Astrocyte of the cerebellum (primary cell): ENCODE measurements around the gene KLK10.

ENCODE experiments used
- DNase-seq: peaks from one replicate; pipeline ENCODE4 v3.0.0-alpha.2; 2011; ENCODE audit warnings: low read depth
- H3K4me3 ChIP-seq: 2 replicates; pipeline ENCODE4 v1.5.1; 2011; ENCODE audit warnings: mild to moderate bottlenecking, low read depth, low read length, moderate library complexity
- CTCF ChIP-seq: IDR thresholded peaks from 2 replicates; pipeline ENCODE4 v1.5.1; 2012; ENCODE audit warnings: low read length, low read depth, moderate library complexity, mild to moderate bottlenecking; ENCODE audit errors: missing control alignments
- in situ Hi-C: cut with HindIII; loops from 2 replicates; pipeline ENCODE4 v1.10.0; 2017; ENCODE audit warnings: low sequenced_read_pairs

The KLK10 gene

DNA sequence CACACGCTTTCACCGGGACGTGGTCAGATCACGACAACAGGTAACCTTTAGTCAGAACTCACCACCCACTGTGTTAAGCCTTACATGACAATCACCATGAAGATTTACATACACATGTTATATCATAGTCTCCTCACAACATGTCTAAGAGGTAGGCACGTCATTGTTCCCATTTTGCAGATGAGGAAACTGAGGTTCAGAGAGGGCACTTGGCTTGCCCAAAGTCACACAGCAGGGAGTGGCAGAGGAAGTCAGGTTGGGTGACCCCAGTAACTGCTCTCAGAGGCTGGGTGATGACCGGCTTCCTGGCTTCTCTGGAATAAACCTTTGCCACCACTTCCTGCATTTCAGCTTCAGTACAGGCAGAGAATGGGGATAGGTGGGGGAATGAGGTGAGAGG lies 5.3 kb downstream of the KLK10 start:
- no peak for DNase-seq
- TF ChIP-seq CTCF: no peak
- no peak overlapping the region for H3K4me3 ChIP-seq
- in situ Hi-C loops: no loop called here

- in situ Hi-C loops: no loop called here
- no peak overlapping the region for H3K4me3 ChIP-seq
- DNase-seq: no peak
- no peak for TF ChIP-seq CTCF
Measured at GRCh38 chr19:51012661-51013190, 6.8 kb downstream of the KLK10 start.

GRCh38 chr19:51010066-51010795 lies 9.3 kb downstream of the KLK10 start:
- no peak for TF ChIP-seq CTCF
- in situ Hi-C loops: no loop called here
- DNase-seq: no peak
- H3K4me3 ChIP-seq: no peak overlapping the region

DNA sequence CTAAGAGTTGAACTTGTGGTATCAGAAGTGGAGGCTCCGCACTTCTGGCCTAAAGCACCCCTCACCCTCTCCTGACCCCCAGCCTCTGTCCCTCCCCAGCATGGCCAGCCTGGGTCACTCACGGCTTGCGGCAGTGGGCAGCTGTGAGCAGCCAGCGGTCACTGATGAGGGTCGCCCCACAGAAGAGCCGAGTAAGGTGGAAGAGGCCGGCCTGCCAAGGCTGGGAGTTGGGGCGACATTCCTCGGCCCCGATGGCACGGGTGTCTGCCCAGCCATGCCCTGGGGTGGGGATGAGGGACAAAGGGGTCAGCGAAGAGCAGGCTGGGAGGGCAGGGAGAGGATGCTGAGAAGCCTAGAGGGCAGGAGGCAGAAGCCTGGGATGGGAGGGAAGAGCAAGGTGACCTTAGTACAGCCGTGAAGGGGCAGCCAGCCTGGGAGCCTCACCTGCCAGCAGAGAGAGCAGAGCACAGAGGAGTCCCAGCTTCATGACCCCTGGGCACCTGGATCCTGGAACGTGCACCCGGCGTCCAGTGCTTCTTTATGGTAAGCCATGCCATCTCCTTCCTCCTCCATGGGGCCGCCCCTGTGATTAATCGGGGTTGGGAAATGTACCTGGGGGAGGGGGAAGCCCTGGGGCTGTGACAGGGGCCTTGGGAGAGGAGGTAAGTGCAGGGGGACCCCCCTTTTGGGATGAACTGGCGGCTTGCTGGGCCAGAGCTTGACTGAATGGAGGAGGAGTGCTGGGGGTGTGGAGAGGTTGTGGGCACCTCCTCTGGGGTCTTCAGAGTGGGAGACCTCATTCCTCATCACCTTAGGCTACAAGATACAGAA lies 10.2 kb downstream of the KLK10 start:
- no peak for DNase-seq
- in situ Hi-C loops: no loop called here
- H3K4me3 ChIP-seq: no peak overlapping the region
- no peak for TF ChIP-seq CTCF

DNA sequence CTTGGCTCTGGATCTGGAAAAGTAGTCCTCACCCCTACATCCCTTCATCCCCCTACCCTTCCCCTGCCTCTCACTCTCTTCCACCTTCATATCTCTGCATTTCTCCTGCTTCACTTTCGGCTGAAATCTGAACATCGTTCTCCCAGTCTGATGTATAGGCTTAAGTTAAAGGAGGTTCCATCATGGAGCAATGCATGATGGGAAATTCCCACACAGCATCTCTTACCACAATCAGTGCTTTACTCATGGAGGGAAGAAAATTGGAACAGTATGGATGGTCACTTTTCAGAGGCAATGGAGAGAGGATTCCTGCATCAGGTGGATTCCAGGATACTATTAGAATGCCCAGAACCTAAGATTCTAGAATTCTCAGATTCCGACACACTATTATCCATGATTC lies 12.0 kb downstream of the KLK10 start:
- no peak overlapping the region for H3K4me3 ChIP-seq
- DNase-seq: no peak
- in situ Hi-C loops: no loop called here
- TF ChIP-seq CTCF: no peak

- H3K4me3 ChIP-seq: no peak overlapping the region
- DNase-seq: no peak
- in situ Hi-C loops: no loop called here
- no peak for TF ChIP-seq CTCF
Measured at GRCh38 chr19:51006406-51006805, 13.1 kb downstream of the KLK10 start.
